HEK293T (cell line): ENCODE measurements around the gene BCL10.

ENCODE experiments used
- CTCF ChIA-PET: fragments of 350-600 bp; formaldehyde crosslinking; extraction: SDS; loops from one replicate; lab custom pipeline; 2021; ENCODE audit warnings: antibody characterized with exemption, inconsistent platforms; lab: Yijun Ruan, JAX
- POLR2A ChIA-PET: fragments of 350-600 bp; formaldehyde crosslinking; extraction: SDS; loops from one replicate; lab custom pipeline; 2020; ENCODE audit warnings: antibody characterized with exemption, inconsistent platforms; lab: Yijun Ruan, JAX
- DNase-seq: peaks from one replicate; pipeline ENCODE4 v3.0.0; 2012; ENCODE audit warnings: mixed read lengths; ENCODE audit errors: extremely low spot score
- ARNT ChIP-seq: fragments of 450-650 bp; IDR thresholded peaks from 2 replicates; pipeline ENCODE4 v1.6.1; 2017; ENCODE audit warnings: mild to moderate bottlenecking
- BHLHE40 ChIP-seq: fragments of 450-650 bp; IDR thresholded peaks from 2 replicates; pipeline ENCODE4 v1.6.1; 2016; ENCODE audit warnings: mild to moderate bottlenecking, moderate library complexity, borderline replicate concordance
- CTBP1 ChIP-seq: fragments of 450-650 bp; IDR thresholded peaks from 2 replicates; pipeline ENCODE4 v1.6.1; 2016; ENCODE audit warnings: borderline replicate concordance
- ELF4 ChIP-seq: fragments of 450-650 bp; IDR thresholded peaks from 2 replicates; pipeline ENCODE4 v1.6.1; 2017; ENCODE audit warnings: antibody characterized with exemption
- FOXA1 ChIP-seq: fragments of 450-650 bp; IDR thresholded peaks from 2 replicates; pipeline ENCODE4 v1.6.1; 2016; ENCODE audit warnings: mild to moderate bottlenecking
- FOXK2 ChIP-seq: fragments of 450-650 bp; IDR thresholded peaks from 2 replicates; pipeline ENCODE4 v1.6.1; 2016; ENCODE audit warnings: mild to moderate bottlenecking
- FOXM1 ChIP-seq: fragments of 450-650 bp; IDR thresholded peaks from 2 replicates; pipeline ENCODE4 v1.6.1; 2017; ENCODE audit warnings: mild to moderate bottlenecking, borderline replicate concordance
- HDGF ChIP-seq: fragments of 450-650 bp; IDR thresholded peaks from 2 replicates; pipeline ENCODE4 v1.6.1; 2017; ENCODE audit warnings: antibody characterized with exemption, borderline replicate concordance
- L3MBTL2 ChIP-seq: fragments of 450-650 bp; conservative IDR thresholded peaks from 2 replicates; pipeline ENCODE4 v1.6.1; 2016; ENCODE audit warnings: mild to moderate bottlenecking
- LEF1 ChIP-seq: fragments of 450-650 bp; IDR thresholded peaks from 2 replicates; pipeline ENCODE4 v1.6.1; 2017; ENCODE audit warnings: mild to moderate bottlenecking, borderline replicate concordance
- NFRKB ChIP-seq: fragments of 450-650 bp; IDR thresholded peaks from 2 replicates; pipeline ENCODE4 v1.6.1; 2016; ENCODE audit warnings: mild to moderate bottlenecking, moderate library complexity
- SP1 ChIP-seq: fragments of 450-650 bp; IDR thresholded peaks from 2 replicates; pipeline ENCODE4 v1.6.1; 2017
- SUZ12 ChIP-seq: fragments of 450-650 bp; IDR thresholded peaks from 2 replicates; pipeline ENCODE4 v1.6.1; 2016; ENCODE audit warnings: mild to moderate bottlenecking
- TARDBP ChIP-seq: fragments of 450-650 bp; IDR thresholded peaks from 2 replicates; pipeline ENCODE4 v1.6.1; 2016
- ZNF384 ChIP-seq: fragments of 450-650 bp; IDR thresholded peaks from 2 replicates; pipeline ENCODE4 v1.6.1; 2016
- TF ChIP-seq, protein P1 (sequence below): fragments of 450-650 bp; IDR thresholded peaks from 2 replicates; pipeline ENCODE4 v1.6.1; 2016

BCL10 gene

DNA sequence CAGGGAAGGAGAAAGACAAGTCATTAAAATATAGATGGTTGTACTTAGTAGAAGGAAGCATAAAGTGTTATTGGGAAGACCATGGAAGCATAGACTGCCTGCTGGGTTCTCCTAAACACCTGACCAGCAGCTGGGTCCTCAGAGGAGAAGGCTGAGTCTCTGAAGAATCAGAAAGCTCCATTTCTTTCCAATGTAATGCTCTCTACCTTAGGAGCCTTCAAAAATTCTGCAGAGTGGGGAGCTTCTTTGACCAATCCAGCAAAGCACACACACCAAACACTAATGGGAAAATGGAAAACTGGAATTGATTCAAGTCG is 21.1 kb upstream of the BCL10 start:
- ChIA-PET CTCF (interaction anchor here (0.5 to 1.7 kb wide), 5 partner anchors 11 to 1674 kb away, joined by 3 to 5 read pairs (median 3); no protein-coding TSS in a partner anchor), POLR2A (interaction anchor here (0.8 to 3.2 kb wide), 5 partner anchors 21 to 411 kb away, joined by 3 to 18 read pairs (median 5); partner anchors contain the start of genes BCL10, C1orf52 and ZNHIT6)
- TF ChIP-seq FOXM1 (no peak), HDGF (no peak), TARDBP (no peak), FOXK2 (no peak), LEF1 (no peak), ZNF384 (no peak), CTBP1 (no peak), BHLHE40 (no peak), SUZ12 (no peak), L3MBTL2 (no peak), SP1 (no peak), FOXA1 (no peak), NFRKB (no peak), ARNT (no peak), ELF4 (no peak)
- TF ChIP-seq, protein P1, sequence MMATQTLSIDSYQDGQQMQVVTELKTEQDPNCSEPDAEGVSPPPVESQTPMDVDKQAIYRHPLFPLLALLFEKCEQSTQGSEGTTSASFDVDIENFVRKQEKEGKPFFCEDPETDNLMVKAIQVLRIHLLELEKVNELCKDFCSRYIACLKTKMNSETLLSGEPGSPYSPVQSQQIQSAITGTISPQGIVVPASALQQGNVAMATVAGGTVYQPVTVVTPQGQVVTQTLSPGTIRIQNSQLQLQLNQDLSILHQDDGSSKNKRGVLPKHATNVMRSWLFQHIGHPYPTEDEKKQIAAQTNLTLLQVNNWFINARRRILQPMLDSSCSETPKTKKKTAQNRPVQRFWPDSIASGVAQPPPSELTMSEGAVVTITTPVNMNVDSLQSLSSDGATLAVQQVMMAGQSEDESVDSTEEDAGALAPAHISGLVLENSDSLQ: no peak
- no peak for DNase-seq

DNA sequence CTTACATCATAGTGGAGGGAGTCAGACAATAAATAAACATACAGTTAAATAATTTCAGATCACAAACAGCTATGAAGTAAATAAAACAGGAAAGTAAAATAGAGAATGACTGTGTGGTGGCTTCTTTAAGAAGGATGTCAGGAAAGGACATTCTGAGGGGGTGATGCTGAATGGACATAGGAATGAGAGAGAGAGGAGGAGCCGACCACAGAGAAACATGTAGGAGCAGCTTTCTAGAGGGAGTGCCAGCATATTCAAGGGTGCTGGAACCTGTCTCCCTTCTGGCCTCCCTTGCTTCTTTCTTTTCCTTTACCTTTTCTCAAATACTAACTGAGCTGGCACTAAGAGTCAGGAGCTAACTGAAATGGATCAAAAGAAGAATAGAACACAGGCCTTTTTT is 20.5 kb upstream of the BCL10 start:
- no peak for DNase-seq
- CTCF ChIA-PET: interaction anchor here (1.1 to 1.7 kb wide), 2 partner anchors 11 kb away, joined by 3 to 5 read pairs; no protein-coding TSS in a partner anchor
- TF ChIP-seq ARNT (no peak), HDGF (no peak)
- POLR2A ChIA-PET: interaction anchor here (0.8 to 3.2 kb wide), 5 partner anchors 20 to 411 kb away, joined by 3 to 18 read pairs (median 5); partner anchors contain the start of genes BCL10, C1orf52 and ZNHIT6

DNA sequence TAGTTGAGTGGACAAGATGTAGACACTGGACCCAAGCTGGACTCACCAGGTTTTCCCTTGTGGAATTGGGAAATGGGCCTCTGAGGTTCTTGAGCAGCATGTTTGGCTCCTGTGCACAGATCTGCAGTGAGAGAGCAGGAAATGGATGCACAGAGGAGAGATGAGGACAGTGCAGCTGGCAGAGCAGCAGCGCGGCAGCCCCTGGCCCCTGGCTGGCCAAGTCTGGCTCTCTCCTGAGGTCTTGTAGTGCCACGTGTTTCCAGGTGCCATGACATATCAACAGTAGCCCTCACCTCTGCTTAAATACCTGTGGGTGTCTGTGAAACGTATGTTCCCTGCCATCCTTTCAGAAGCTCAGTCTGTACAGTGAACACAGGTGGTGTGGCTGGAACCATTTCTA is 19.2 kb upstream of the BCL10 start:
- TF ChIP-seq NFRKB: no peak
- no peak for TF ChIP-seq L3MBTL2
- TF ChIP-seq ZNF384: no peak
- no peak for TF ChIP-seq BHLHE40
- TF ChIP-seq CTBP1: no peak
- TF ChIP-seq, protein P1: no peak
- no peak for TF ChIP-seq FOXA1
- no peak for TF ChIP-seq HDGF
- TF ChIP-seq ARNT: no peak
- DNase-seq: no peak
- CTCF ChIA-PET: interaction anchor here (1.1 kb wide), 1 partner anchor 12 kb away, joined by 3 read pairs; no protein-coding TSS in a partner anchor
- POLR2A ChIA-PET: no interaction called here

DNA sequence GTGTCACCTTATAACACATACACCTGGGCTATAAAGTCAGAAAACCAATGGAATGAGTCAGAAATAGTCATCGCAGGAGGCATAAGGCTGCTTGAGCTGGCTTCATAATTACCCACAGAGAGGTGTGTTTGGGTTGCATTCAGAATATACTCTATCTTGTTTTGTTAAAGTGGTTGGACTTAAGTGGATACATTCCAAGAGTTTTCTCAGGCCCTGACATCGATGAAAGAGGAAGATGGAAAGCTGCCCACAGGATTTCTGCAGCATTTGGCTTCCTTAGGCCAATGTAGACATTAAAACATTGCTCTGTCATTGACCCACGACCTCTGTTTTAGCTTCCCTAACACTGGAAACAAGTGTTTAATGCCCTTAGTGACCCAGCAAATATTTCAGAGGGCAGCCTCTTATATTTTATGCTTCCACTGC is 18.6 kb upstream of the BCL10 start:
- ChIA-PET CTCF (no interaction called here), POLR2A (no interaction called here)
- no peak for TF ChIP-seq FOXA1
- no peak for TF ChIP-seq CTBP1
- TF ChIP-seq HDGF: no peak
- no peak for TF ChIP-seq NFRKB
- TF ChIP-seq, protein P1: no peak
- DNase-seq: no peak

DNA sequence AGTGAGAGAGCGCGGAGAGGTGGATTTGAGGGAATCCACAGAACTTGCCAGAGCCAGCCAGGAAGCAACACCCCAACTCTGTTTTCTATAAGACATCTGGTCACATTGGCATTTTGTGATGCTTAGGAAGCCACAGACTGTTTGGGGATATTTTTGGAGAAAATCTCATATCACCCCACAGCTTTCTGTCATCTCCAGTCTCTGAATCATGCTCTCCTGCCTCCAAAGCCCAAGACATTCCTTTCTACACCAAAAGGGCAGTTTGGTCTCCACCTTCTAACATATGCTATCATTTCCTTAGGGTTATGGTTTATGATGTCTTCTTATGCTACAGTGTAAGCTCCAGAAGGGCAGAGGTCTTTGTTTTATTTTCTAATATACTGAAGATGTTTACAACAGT is 14.4 kb upstream of the BCL10 start:
- no peak for DNase-seq
- ChIA-PET POLR2A (interaction anchor here (1.0 kb wide), 1 partner anchor 14 kb away, joined by 3 read pairs; the partner anchor contains the start of gene BCL10), CTCF (no interaction called here)
- TF ChIP-seq TARDBP (no peak), CTBP1 (no peak), FOXM1 (no peak), ZNF384 (no peak), FOXK2 (no peak), BHLHE40 (no peak), NFRKB (no peak), HDGF (no peak), SP1 (no peak), ELF4 (no peak), ARNT (no peak), L3MBTL2 (no peak), FOXA1 (no peak), LEF1 (no peak), SUZ12 (no peak)
- TF ChIP-seq, protein P1: no peak

DNA sequence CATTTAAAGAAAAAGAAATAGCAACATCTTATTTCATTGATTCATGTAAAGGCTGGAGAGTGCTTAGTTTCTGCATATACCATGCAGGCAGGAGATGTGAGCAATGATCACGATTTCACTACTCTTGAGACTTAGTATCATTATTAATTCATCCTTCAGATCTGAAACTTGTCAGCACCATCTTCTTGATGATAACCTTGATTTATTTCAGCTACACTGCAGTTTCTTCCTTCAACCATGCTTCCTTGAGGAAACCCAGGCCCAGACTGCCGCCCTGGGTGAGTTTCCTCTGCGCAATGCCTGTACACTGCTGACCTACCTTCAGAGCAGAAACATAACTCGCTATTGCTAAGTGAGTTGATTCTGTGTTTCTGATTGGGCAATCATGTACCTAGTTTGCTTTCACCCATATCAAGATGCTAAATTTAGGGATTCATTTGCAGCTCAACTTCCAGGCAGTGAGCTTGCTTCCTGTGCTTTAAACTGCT is 13.5 kb upstream of the BCL10 start:
- POLR2A ChIA-PET: interaction anchor here (1.0 kb wide), 1 partner anchor 13 kb away, joined by 3 read pairs; the partner anchor contains the start of gene BCL10
- CTCF ChIA-PET: interaction anchor here (0.6 kb wide), 1 partner anchor 1297 kb away, joined by 4 read pairs; no protein-coding TSS in a partner anchor
- DNase-seq: no peak
- TF ChIP-seq ELF4 (no peak), SP1 (no peak), ZNF384 (no peak), ARNT (no peak), CTBP1 (no peak), L3MBTL2 (no peak), TARDBP (no peak), SUZ12 (no peak), HDGF (no peak), BHLHE40 (no peak), FOXM1 (no peak), FOXA1 (no peak), LEF1 (no peak), FOXK2 (no peak), NFRKB (no peak)
- TF ChIP-seq, protein P1: no peak
